ENCODE results near the gene CPA1.

The CPA1 gene

GRCh38 chr7:130356121-130356875 is 24.0 kb upstream of the CPA1 start:
- in situ Hi-C loops (cut with MboI; ENCODE audit: low pct_unique_long_range_greater_than_20kb, low sequenced_read_pairs, unreplicated experiment) = no loop called here
- TF ChIP-seq, protein P1, sequence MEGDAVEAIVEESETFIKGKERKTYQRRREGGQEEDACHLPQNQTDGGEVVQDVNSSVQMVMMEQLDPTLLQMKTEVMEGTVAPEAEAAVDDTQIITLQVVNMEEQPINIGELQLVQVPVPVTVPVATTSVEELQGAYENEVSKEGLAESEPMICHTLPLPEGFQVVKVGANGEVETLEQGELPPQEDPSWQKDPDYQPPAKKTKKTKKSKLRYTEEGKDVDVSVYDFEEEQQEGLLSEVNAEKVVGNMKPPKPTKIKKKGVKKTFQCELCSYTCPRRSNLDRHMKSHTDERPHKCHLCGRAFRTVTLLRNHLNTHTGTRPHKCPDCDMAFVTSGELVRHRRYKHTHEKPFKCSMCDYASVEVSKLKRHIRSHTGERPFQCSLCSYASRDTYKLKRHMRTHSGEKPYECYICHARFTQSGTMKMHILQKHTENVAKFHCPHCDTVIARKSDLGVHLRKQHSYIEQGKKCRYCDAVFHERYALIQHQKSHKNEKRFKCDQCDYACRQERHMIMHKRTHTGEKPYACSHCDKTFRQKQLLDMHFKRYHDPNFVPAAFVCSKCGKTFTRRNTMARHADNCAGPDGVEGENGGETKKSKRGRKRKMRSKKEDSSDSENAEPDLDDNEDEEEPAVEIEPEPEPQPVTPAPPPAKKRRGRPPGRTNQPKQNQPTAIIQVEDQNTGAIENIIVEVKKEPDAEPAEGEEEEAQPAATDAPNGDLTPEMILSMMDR (IDR thresholded peaks at IDR 0.05; ENCODE audit: extremely low read depth, insufficient read depth, missing control alignments) = no peak
- no peak for DNase-seq (ENCODE audit: low spot score)

DNA sequence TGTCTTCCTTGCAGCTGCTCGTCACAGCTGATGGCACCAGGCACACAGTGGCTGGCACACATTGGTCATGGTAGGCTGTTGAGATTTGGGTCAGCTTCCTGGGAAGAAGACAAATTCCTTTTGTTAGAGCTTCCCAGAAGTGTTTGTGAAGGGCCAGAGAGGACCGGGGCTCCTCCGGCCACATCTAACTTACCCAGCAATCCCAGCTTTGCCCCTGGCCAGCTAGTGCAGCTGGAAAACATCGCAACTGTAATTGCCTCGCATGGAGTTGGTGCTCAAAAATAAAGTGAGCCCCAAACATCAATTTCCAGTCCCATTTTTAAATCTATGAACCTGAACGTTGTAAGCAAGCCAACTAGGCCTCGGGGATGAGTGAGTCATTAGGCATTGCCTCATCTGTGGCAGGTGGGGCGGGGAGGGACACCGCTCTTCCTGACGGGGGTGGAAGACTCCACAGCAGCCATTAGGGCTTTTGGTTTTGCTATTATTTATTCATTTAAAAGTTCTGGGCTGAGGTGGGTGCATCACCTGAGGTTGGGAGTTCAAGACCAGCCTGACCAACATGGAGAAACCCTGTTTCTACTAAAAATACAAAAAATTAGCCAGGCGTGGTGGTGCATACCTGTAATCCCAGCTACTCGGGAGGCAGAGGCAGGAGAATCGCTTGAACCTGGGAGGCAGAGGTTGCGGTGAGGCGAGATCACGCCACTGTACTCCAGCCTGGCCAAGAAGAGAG is 23.2 kb upstream of the CPA1 start:
- no peak for DNase-seq (ENCODE audit: low spot score)
- in situ Hi-C loops (cut with MboI; ENCODE audit: low pct_unique_long_range_greater_than_20kb, low sequenced_read_pairs, unreplicated experiment) = no loop called here
- TF ChIP-seq, protein P1 (IDR thresholded peaks at IDR 0.05; ENCODE audit: extremely low read depth, insufficient read depth, missing control alignments) = no peak

DNA sequence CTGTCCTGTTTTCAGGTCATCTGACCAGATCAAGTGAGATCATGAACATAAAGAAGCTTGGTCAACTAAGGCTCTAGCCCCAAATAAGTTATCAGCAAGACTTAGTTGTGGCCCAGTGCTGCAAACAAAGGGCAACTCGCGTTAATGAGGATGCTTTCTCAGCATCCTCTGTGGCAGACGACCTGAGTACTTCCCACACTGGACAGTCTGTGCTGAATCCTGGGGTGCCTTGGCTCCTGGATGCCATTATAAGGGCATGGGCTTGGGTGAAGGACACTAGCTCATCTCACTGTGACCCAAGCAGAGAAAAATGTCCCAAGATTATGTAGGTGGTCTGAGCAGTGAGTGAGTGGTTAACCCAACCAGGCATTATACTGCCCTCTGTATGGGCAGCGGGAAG is 21.8 kb upstream of the CPA1 start:
- TF ChIP-seq, protein P1 (IDR thresholded peaks at IDR 0.05; ENCODE audit: extremely low read depth, insufficient read depth, missing control alignments) = no peak
- in situ Hi-C loops (cut with MboI; ENCODE audit: low pct_unique_long_range_greater_than_20kb, low sequenced_read_pairs, unreplicated experiment) = no loop called here
- DNase-seq (ENCODE audit: low spot score) = no peak

DNA sequence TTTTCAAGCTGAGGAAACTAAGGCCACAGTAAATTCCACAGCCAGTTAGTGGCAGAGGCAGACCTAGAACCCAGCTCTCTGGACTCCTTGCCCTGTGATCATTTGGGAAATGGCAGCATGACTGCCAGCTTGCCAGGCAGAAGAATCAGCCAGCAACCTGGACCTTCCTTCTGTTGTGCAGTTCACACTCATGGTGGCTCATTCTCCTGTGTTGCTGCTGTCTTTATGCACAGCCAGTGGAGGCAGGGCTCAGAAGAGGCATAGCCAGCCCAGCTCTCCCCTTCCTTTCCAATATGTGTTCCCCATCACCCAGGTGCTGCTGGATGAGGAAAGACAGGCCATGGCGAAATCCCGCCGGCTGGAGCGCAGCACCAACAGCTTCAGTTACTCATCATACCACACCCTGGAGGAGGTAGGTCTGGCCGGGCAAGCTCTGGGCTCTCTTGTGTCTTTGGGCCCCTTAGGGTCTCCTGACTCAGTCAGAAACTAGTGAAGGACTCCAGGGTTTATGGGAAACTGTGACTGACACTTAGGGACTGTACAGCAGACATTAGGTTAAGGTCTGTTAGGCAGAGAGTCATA is 20.9 kb upstream of the CPA1 start:
- TF ChIP-seq, protein P1 (IDR thresholded peaks at IDR 0.05; ENCODE audit: extremely low read depth, insufficient read depth, missing control alignments) = no peak
- in situ Hi-C loops (cut with MboI; ENCODE audit: low pct_unique_long_range_greater_than_20kb, low sequenced_read_pairs, unreplicated experiment) = no loop called here
- DNase-seq (ENCODE audit: low spot score) = no peak

DNA sequence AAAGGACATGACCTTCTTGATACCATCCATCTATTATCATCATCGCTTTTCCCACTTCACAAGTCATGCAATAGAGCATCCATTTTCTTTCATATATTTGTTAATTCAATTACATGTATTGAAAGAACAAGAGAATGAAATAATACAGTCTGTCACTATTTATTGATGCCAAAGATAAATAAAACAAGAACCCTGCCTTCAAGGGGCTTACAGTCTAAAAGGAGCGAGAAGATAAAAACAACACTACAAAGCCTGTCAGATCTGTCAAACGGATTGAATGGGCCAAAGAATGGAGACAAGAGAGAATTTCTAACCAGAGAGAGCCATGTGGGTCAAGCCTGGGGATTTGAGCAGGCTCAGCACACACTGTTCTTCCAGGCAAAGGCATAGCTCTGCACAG is 19.8 kb upstream of the CPA1 start:
- in situ Hi-C loops (cut with MboI; ENCODE audit: low pct_unique_long_range_greater_than_20kb, low sequenced_read_pairs, unreplicated experiment) = no loop called here
- TF ChIP-seq, protein P1 (IDR thresholded peaks at IDR 0.05; ENCODE audit: extremely low read depth, insufficient read depth, missing control alignments) = no peak
- DNase-seq (ENCODE audit: low spot score) = no peak

DNA sequence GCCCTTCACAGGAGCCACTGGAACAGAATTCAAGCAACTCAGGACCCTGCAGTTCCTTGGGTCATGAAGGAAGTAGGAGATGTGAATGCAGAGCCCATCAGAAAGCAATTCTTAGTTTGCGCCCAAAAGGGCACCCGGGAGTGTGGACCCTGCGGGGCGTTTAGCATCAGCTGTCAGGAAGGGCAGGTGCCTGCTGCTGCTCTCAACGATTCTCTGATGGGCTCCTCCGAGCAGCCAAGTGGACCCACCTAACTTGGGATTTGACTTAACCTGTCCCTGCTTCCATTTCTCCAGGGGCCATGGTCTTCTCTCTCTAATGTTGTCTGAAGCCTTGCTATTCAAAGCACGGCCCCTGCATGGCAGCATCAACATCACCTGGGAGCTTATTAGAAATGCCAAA is 18.6 kb upstream of the CPA1 start:
- TF ChIP-seq, protein P1 (IDR thresholded peaks at IDR 0.05; ENCODE audit: extremely low read depth, insufficient read depth, missing control alignments) = no peak
- in situ Hi-C loops (cut with MboI; ENCODE audit: low pct_unique_long_range_greater_than_20kb, low sequenced_read_pairs, unreplicated experiment) = no loop called here
- DNase-seq (ENCODE audit: low spot score) = no peak

All from GM13977 (cell line).